ENCODE measurements around the gene PPP6R2.

Gene PPP6R2

GRCh38 chr22:50471197-50471847, 128.2 kb downstream of the PPP6R2 start:
- H3K27me3 ChIP-seq (ENCODE audit: insufficient read depth, low read depth, severe bottlenecking), result no peaks in the 10 kb centered on the region
- no peak for TF ChIP-seq CTCF (IDR thresholded peaks at IDR 0.05; ENCODE audit: low read depth, low read length)
- H3K36me3 ChIP-seq, result peaks cover 18% of the 10 kb centered on the region
- no peak overlapping the region for H3K27ac ChIP-seq
- no peaks in the 10 kb centered on the region for H3K9me3 ChIP-seq (ENCODE audit: severe bottlenecking)
- H3K4me3 ChIP-seq (ENCODE audit: low read depth, low read length), result no peak overlapping the region
- DNase-seq, result no peak

GRCh38 chr22:50471962-50472361, 128.8 kb downstream of the PPP6R2 start:
- H3K9me3 ChIP-seq (ENCODE audit: severe bottlenecking), result no peaks in the 10 kb centered on the region
- TF ChIP-seq CTCF (IDR thresholded peaks at IDR 0.05; ENCODE audit: low read depth, low read length), result no peak
- H3K27ac ChIP-seq, result no peak overlapping the region
- no peaks in the 10 kb centered on the region for H3K27me3 ChIP-seq (ENCODE audit: insufficient read depth, low read depth, severe bottlenecking)
- peaks cover 12% of the 10 kb centered on the region for H3K36me3 ChIP-seq
- no peak overlapping the region for H3K4me3 ChIP-seq (ENCODE audit: low read depth, low read length)
- DNase-seq, result no peak

- Histone ChIP-seq H3K36me3 (peaks cover 4% of the 10 kb centered on the region), H3K4me3 (ENCODE audit: low read depth, low read length) (no peak overlapping the region), H3K27ac (no peak overlapping the region), H3K9me3 (ENCODE audit: severe bottlenecking) (no peaks in the 10 kb centered on the region), H3K27me3 (ENCODE audit: insufficient read depth, low read depth, severe bottlenecking) (no peaks in the 10 kb centered on the region)
- peak; percentile 47 for DNase-seq
- TF ChIP-seq CTCF (IDR thresholded peaks at IDR 0.05; ENCODE audit: low read depth, low read length), result peak; percentile 57
Measured at GRCh38 chr22:50473088-50473487, 130.0 kb downstream of the PPP6R2 start.

GRCh38 chr22:50473855-50474671, 130.9 kb downstream of the PPP6R2 start:
- TF ChIP-seq CTCF (IDR thresholded peaks at IDR 0.05; ENCODE audit: low read depth, low read length), result no peak
- no peak for DNase-seq
- no peaks in the 10 kb centered on the region for H3K27me3 ChIP-seq (ENCODE audit: insufficient read depth, low read depth, severe bottlenecking)
- H3K27ac ChIP-seq, result peak overlapping the region; percentile 49
- peaks cover 3% of the 10 kb centered on the region; the same call in 1 of the 2 replicates for H3K36me3 ChIP-seq
- no peaks in the 10 kb centered on the region for H3K9me3 ChIP-seq (ENCODE audit: severe bottlenecking)
- peak overlapping the region; percentile 52 for H3K4me3 ChIP-seq (ENCODE audit: low read depth, low read length)

GRCh38 chr22:50474710-50475651, 131.9 kb downstream of the PPP6R2 start, which contains the start of gene SBF1:
Gene SBF1, minus strand, starts transcription at chr22:50475035. Its CDS starts 195 bp downstream, at chr22:50474840.
- H3K4me3 ChIP-seq (ENCODE audit: low read depth, low read length), result peak within 1 kb of the TSS; percentile 53
- peak; percentile 92 for DNase-seq
- H3K9me3 ChIP-seq (ENCODE audit: severe bottlenecking), result no peaks in the 10 kb centered on the region
- peaks cover 3% of the 10 kb centered on the region; the same call in 1 of the 2 replicates for H3K36me3 ChIP-seq
- H3K27me3 ChIP-seq (ENCODE audit: insufficient read depth, low read depth, severe bottlenecking), result no peaks in the 10 kb centered on the region
- peak within 1 kb of the TSS; percentile 81 for H3K27ac ChIP-seq
- no peak for TF ChIP-seq CTCF (IDR thresholded peaks at IDR 0.05; ENCODE audit: low read depth, low read length)

All from WERI-Rb-1 (cell line).